ENCODE data around the gene PIM3.

PIM3 gene

GRCh38 chr22:49996518-49997250 lies 36.1 kb downstream of the PIM3 start:
- POLR2A ChIA-PET: no interaction called here
- CTCF ChIA-PET: interaction anchor here (1.3 to 4.6 kb wide), 3 partner anchors 17 to 66 kb away, joined by 3 to 22 read pairs (median 11); no protein-coding TSS in a partner anchor
- no peak overlapping the region for H3K4me3 ChIP-seq (ENCODE audit: low read depth, low read length)
- no peak for TF ChIP-seq CTCF (IDR thresholded peaks at IDR 0.05; ENCODE audit: insufficient read depth, low read length, missing control alignments)
- no peak for DNase-seq (ENCODE audit: low read depth, low spot score)

- DNase-seq (ENCODE audit: low read depth, low spot score): no peak
- H3K4me3 ChIP-seq (ENCODE audit: low read depth, low read length): no peak overlapping the region
- ChIA-PET CTCF (interaction anchor here (1.2 to 4.6 kb wide), 3 partner anchors 33 to 67 kb away, joined by 3 to 22 read pairs (median 11); no protein-coding TSS in a partner anchor), POLR2A (no interaction called here)
- no peak for TF ChIP-seq CTCF (IDR thresholded peaks at IDR 0.05; ENCODE audit: insufficient read depth, low read length, missing control alignments)
Observed at GRCh38 chr22:49997251-49997599, 36.7 kb downstream of the PIM3 start.

GRCh38 chr22:49997932-49998717 lies 37.6 kb downstream of the PIM3 start:
- DNase-seq (ENCODE audit: low read depth, low spot score): no peak
- CTCF ChIA-PET: interaction anchor here (1.2 kb wide), 1 partner anchor 32 kb away, joined by 3 read pairs; no protein-coding TSS in a partner anchor
- POLR2A ChIA-PET: no interaction called here
- TF ChIP-seq CTCF (IDR thresholded peaks at IDR 0.05; ENCODE audit: insufficient read depth, low read length, missing control alignments): no peak
- H3K4me3 ChIP-seq (ENCODE audit: low read depth, low read length): no peak overlapping the region

GRCh38 chr22:49998718-49999062 lies 38.1 kb downstream of the PIM3 start:
- ChIA-PET POLR2A (no interaction called here), CTCF (no interaction called here)
- DNase-seq (ENCODE audit: low read depth, low spot score): no peak
- no peak for TF ChIP-seq CTCF (IDR thresholded peaks at IDR 0.05; ENCODE audit: insufficient read depth, low read length, missing control alignments)
- H3K4me3 ChIP-seq (ENCODE audit: low read depth, low read length): no peak overlapping the region

GRCh38 chr22:49999063-49999945 lies 38.7 kb downstream of the PIM3 start:
- ChIA-PET POLR2A (no interaction called here), CTCF (interaction anchor here (0.8 to 1.8 kb wide), 2 partner anchors 13 to 19 kb away, joined by 3 to 4 read pairs; partner anchors contain the start of gene IL17REL)
- no peak for DNase-seq (ENCODE audit: low read depth, low spot score)
- no peak for TF ChIP-seq CTCF (IDR thresholded peaks at IDR 0.05; ENCODE audit: insufficient read depth, low read length, missing control alignments)
- no peak overlapping the region; the same call in 1 of the 2 replicates for H3K4me3 ChIP-seq (ENCODE audit: low read depth, low read length)
